NCI-H2171 (cell line): ENCODE results near the gene MPZL2.
A peak's percentile ranks its signal among the peaks of the same experiment; 100 is the strongest.

Source experiments
- DNase-seq: peaks from one replicate; lab custom pipeline; 2025; lab: John Stamatoyannopoulos, UW

Gene MPZL2

GRCh38 chr11:118283037-118283636 lies 19.0 kb upstream of the MPZL2 start:
- DNase-seq = no peak

GRCh38 chr11:118282606-118283005 lies 18.5 kb upstream of the MPZL2 start:
- no peak for DNase-seq

GRCh38 chr11:118281284-118281683 lies 17.2 kb upstream of the MPZL2 start:
- no peak for DNase-seq

- DNase-seq = no peak
Measured at GRCh38 chr11:118277312-118277711, 13.2 kb upstream of the MPZL2 start.

- no peak for DNase-seq
Measured at GRCh38 chr11:118276422-118276821, 12.3 kb upstream of the MPZL2 start.

GRCh38 chr11:118275176-118275575 lies 11.1 kb upstream of the MPZL2 start:
- no peak for DNase-seq

- no peak for DNase-seq
Measured at GRCh38 chr11:118274186-118274585, 10.1 kb upstream of the MPZL2 start.

- no peak for DNase-seq
Measured at GRCh38 chr11:118272001-118272400, 7.9 kb upstream of the MPZL2 start.

GRCh38 chr11:118267486-118267885 lies 3.4 kb upstream of the MPZL2 start:
- DNase-seq = no peak

GRCh38 chr11:118265954-118266353 lies 1.9 kb upstream of the MPZL2 start:
- no peak for DNase-seq

GRCh38 chr11:118264569-118265465 lies 720 bp upstream of the MPZL2 start:
- no peak for DNase-seq

- no peak for DNase-seq
Measured at GRCh38 chr11:118263112-118263511, 985 bp downstream of the MPZL2 start.

- DNase-seq = no peak
Measured at GRCh38 chr11:118260353-118260752, 3.7 kb downstream of the MPZL2 start.

- no peak for DNase-seq
Measured at GRCh38 chr11:118259138-118259537, 5.0 kb downstream of the MPZL2 start.

- no peak for DNase-seq
Measured at GRCh38 chr11:118258410-118258809, 5.7 kb downstream of the MPZL2 start.

GRCh38 chr11:118252688-118253087 lies 11.4 kb downstream of the MPZL2 start:
- no peak for DNase-seq

GRCh38 chr11:118251858-118252652 lies 12.0 kb downstream of the MPZL2 start, which contains the start of gene MPZL3:
MPZL3 (minus strand) TSS chr11:118252365; CDS start chr11:118252294, 71 bp downstream.
- DNase-seq = peak; percentile 91

- no peak for DNase-seq
Measured at GRCh38 chr11:118247041-118247440, 17.1 kb downstream of the MPZL2 start.

GRCh38 chr11:118245936-118246562 lies 18.0 kb downstream of the MPZL2 start:
- DNase-seq = no peak

GRCh38 chr11:118243993-118244762 lies 19.9 kb downstream of the MPZL2 start:
- no peak for DNase-seq

- no peak for DNase-seq
Measured at GRCh38 chr11:118243161-118243560, 20.9 kb downstream of the MPZL2 start.
